ENCODE results near the gene TCERG1.

The TCERG1 gene

GRCh38 chr5:146482775-146483174 is 35.6 kb downstream of the TCERG1 start:
- no peaks in the 10 kb centered on the region for H3K4me1 ChIP-seq (ENCODE audit: control insufficient read depth in 1 of 2, insufficient read depth in 1 of 2, low read depth in 1 of 2, low read length in 1 of 2)
- peaks cover 43% of the 10 kb centered on the region for H3K36me3 ChIP-seq
- no peak overlapping the region for H3K4me3 ChIP-seq (ENCODE audit: low read depth in 1 of 2, low read length in 1 of 2)
- H3K27me3 ChIP-seq: no peaks in the 10 kb centered on the region
- TF ChIP-seq, protein P1, sequence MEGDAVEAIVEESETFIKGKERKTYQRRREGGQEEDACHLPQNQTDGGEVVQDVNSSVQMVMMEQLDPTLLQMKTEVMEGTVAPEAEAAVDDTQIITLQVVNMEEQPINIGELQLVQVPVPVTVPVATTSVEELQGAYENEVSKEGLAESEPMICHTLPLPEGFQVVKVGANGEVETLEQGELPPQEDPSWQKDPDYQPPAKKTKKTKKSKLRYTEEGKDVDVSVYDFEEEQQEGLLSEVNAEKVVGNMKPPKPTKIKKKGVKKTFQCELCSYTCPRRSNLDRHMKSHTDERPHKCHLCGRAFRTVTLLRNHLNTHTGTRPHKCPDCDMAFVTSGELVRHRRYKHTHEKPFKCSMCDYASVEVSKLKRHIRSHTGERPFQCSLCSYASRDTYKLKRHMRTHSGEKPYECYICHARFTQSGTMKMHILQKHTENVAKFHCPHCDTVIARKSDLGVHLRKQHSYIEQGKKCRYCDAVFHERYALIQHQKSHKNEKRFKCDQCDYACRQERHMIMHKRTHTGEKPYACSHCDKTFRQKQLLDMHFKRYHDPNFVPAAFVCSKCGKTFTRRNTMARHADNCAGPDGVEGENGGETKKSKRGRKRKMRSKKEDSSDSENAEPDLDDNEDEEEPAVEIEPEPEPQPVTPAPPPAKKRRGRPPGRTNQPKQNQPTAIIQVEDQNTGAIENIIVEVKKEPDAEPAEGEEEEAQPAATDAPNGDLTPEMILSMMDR (IDR thresholded peaks at IDR 0.05): no peak
- H3K9me3 ChIP-seq: no peaks in the 10 kb centered on the region
- no peak overlapping the region for H3K27ac ChIP-seq

GRCh38 chr5:146484714-146485391 is 37.7 kb downstream of the TCERG1 start:
- H3K36me3 ChIP-seq: peaks cover 37% of the 10 kb centered on the region
- H3K4me3 ChIP-seq (ENCODE audit: low read depth in 1 of 2, low read length in 1 of 2): no peak overlapping the region
- TF ChIP-seq, protein P1 (IDR thresholded peaks at IDR 0.05): no peak
- no peak overlapping the region for H3K27ac ChIP-seq
- H3K4me1 ChIP-seq (ENCODE audit: control insufficient read depth in 1 of 2, insufficient read depth in 1 of 2, low read depth in 1 of 2, low read length in 1 of 2): no peaks in the 10 kb centered on the region
- no peaks in the 10 kb centered on the region for H3K9me3 ChIP-seq
- H3K27me3 ChIP-seq: no peaks in the 10 kb centered on the region

GRCh38 chr5:146490089-146490843 is 43.1 kb downstream of the TCERG1 start:
- H3K27me3 ChIP-seq: no peaks in the 10 kb centered on the region
- H3K4me3 ChIP-seq (ENCODE audit: low read depth in 1 of 2, low read length in 1 of 2): no peak overlapping the region
- peaks cover 14% of the 10 kb centered on the region for H3K36me3 ChIP-seq
- no peaks in the 10 kb centered on the region for H3K9me3 ChIP-seq
- no peak overlapping the region for H3K27ac ChIP-seq
- H3K4me1 ChIP-seq (ENCODE audit: control insufficient read depth in 1 of 2, insufficient read depth in 1 of 2, low read depth in 1 of 2, low read length in 1 of 2): no peaks in the 10 kb centered on the region
- TF ChIP-seq, protein P1 (IDR thresholded peaks at IDR 0.05): no peak

DNA sequence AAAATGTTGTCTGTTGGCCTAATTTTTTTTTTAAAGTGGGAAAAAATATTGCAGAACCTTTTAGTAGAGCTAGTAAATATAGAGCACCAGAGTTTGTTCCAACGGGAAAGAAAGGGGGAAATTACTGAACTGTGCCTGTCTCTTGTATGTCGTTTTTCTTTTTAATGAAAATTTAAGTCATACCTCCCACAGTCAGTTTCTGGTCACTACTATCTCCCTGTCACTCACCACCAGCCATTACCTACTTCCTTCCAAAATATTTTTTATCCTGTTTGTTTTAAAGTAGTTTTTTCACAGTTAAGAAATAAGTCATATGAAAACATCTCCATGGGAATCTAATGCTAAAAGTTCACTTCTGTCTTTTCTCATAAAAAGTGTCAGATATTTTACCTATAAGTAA is 47.5 kb downstream of the TCERG1 start:
- Histone ChIP-seq H3K27me3 (no peaks in the 10 kb centered on the region), H3K4me3 (ENCODE audit: low read depth in 1 of 2, low read length in 1 of 2) (no peak overlapping the region), H3K4me1 (ENCODE audit: control insufficient read depth in 1 of 2, insufficient read depth in 1 of 2, low read depth in 1 of 2, low read length in 1 of 2) (no peaks in the 10 kb centered on the region), H3K27ac (no peak overlapping the region), H3K9me3 (no peaks in the 10 kb centered on the region), H3K36me3 (peaks cover 28% of the 10 kb centered on the region)
- TF ChIP-seq, protein P1 (IDR thresholded peaks at IDR 0.05): no peak

GRCh38 chr5:146499680-146500079 is 52.5 kb downstream of the TCERG1 start:
- Histone ChIP-seq H3K4me1 (ENCODE audit: control insufficient read depth in 1 of 2, insufficient read depth in 1 of 2, low read depth in 1 of 2, low read length in 1 of 2) (no peaks in the 10 kb centered on the region), H3K4me3 (ENCODE audit: low read depth in 1 of 2, low read length in 1 of 2) (no peak overlapping the region), H3K36me3 (peaks cover 28% of the 10 kb centered on the region)

More at GRCh38 chr5:146499680-146500079, 52.5 kb downstream of the TCERG1 start:
- H3K9me3 ChIP-seq: no peaks in the 10 kb centered on the region
- H3K27me3 ChIP-seq: no peaks in the 10 kb centered on the region
- H3K27ac ChIP-seq: no peak overlapping the region
- TF ChIP-seq, protein P1 (IDR thresholded peaks at IDR 0.05): no peak
